ENCODE results near the gene SELENOP.

Gene SELENOP

DNA sequence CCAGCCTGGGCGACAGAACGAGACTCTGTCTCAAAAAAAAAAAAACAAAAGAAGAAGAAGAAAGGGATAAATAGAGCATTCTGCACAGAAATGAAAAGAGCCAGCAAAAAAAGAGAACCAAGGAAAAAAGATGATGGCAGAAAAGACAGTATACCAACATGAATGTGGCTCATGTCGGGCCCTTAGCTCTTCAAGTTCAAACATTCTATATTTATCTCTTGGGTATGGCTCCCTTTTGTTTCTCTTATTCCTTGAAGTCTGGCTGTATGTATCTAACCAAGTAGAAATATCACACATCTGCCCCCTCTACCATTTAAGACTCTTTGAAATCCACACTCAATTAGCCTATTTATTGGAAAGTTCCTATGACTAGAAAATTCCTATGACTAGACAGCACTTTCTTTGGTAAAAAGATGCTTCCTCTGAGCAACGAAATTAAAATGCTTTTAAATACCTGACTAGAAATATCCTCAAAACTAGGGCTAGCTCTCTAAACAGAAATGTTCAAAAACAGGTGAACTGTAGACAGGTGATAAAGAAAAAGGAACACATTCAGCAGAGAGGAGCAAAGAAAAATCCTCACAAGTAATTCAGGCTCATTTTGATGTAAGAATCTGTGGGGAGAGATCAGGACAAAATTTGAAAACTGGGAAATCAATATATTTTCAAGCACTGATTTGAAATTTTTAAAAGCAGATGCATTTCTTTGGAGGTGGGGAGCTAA lies 2.6 kb downstream of the SELENOP start:
- Histone ChIP-seq H3K27me3 (ENCODE audit: insufficient read depth, low read depth) (no peaks in the 10 kb centered on the region), H2AFZ (ENCODE audit: low read depth) (no peak overlapping the region), H3K27ac (no peak overlapping the region), H3K79me2 (ENCODE audit: insufficient read depth, low read depth) (no peaks in the 10 kb centered on the region), H3K4me2 (no peak overlapping the region), H3K4me3 (IDR thresholded peaks at IDR 0.05; ENCODE audit: insufficient read depth, low read depth, low read length) (no peak overlapping the region), H3K4me1 (ENCODE audit: low read depth, poor library complexity, severe bottlenecking) (peaks cover 19% of the 10 kb centered on the region), H4K20me1 (ENCODE audit: insufficient read depth) (no peaks in the 10 kb centered on the region), H3K36me3 (ENCODE audit: insufficient read depth) (no peaks in the 10 kb centered on the region), H3K9ac (no peak overlapping the region)
- TF ChIP-seq CTCF (conservative IDR thresholded peaks at IDR 0.05; ENCODE audit: low read depth, low read length): no peak

- H4K20me1 ChIP-seq (ENCODE audit: insufficient read depth): no peaks in the 10 kb centered on the region
- H3K4me1 ChIP-seq (ENCODE audit: low read depth, poor library complexity, severe bottlenecking): peaks cover 19% of the 10 kb centered on the region
- no peak overlapping the region for H3K9ac ChIP-seq
- no peak overlapping the region for H2AFZ ChIP-seq (ENCODE audit: low read depth)
- no peak for TF ChIP-seq CTCF (conservative IDR thresholded peaks at IDR 0.05; ENCODE audit: low read depth, low read length)
- no peaks in the 10 kb centered on the region for H3K36me3 ChIP-seq (ENCODE audit: insufficient read depth)
- no peak overlapping the region for H3K27ac ChIP-seq
- no peaks in the 10 kb centered on the region for H3K27me3 ChIP-seq (ENCODE audit: insufficient read depth, low read depth)
- no peak overlapping the region for H3K4me2 ChIP-seq
- no peaks in the 10 kb centered on the region for H3K79me2 ChIP-seq (ENCODE audit: insufficient read depth, low read depth)
- no peak overlapping the region for H3K4me3 ChIP-seq (IDR thresholded peaks at IDR 0.05; ENCODE audit: insufficient read depth, low read depth, low read length)
These were observed 3.8 kb downstream of the SELENOP start for GRCh38 chr5:42807722-42808447.

GRCh38 chr5:42806701-42807262 lies 4.9 kb downstream of the SELENOP start:
- no peaks in the 10 kb centered on the region for H3K79me2 ChIP-seq (ENCODE audit: insufficient read depth, low read depth)
- H3K9ac ChIP-seq: no peak overlapping the region
- no peak overlapping the region for H3K27ac ChIP-seq
- TF ChIP-seq CTCF (conservative IDR thresholded peaks at IDR 0.05; ENCODE audit: low read depth, low read length): no peak
- H3K4me2 ChIP-seq: no peak overlapping the region
- no peaks in the 10 kb centered on the region for H3K36me3 ChIP-seq (ENCODE audit: insufficient read depth)
- no peak overlapping the region for H3K4me3 ChIP-seq (IDR thresholded peaks at IDR 0.05; ENCODE audit: insufficient read depth, low read depth, low read length)
- H3K4me1 ChIP-seq (ENCODE audit: low read depth, poor library complexity, severe bottlenecking): peaks cover 12% of the 10 kb centered on the region
- H4K20me1 ChIP-seq (ENCODE audit: insufficient read depth): no peaks in the 10 kb centered on the region
- no peaks in the 10 kb centered on the region for H3K27me3 ChIP-seq (ENCODE audit: insufficient read depth, low read depth)
- H2AFZ ChIP-seq (ENCODE audit: low read depth): no peak overlapping the region

DNA sequence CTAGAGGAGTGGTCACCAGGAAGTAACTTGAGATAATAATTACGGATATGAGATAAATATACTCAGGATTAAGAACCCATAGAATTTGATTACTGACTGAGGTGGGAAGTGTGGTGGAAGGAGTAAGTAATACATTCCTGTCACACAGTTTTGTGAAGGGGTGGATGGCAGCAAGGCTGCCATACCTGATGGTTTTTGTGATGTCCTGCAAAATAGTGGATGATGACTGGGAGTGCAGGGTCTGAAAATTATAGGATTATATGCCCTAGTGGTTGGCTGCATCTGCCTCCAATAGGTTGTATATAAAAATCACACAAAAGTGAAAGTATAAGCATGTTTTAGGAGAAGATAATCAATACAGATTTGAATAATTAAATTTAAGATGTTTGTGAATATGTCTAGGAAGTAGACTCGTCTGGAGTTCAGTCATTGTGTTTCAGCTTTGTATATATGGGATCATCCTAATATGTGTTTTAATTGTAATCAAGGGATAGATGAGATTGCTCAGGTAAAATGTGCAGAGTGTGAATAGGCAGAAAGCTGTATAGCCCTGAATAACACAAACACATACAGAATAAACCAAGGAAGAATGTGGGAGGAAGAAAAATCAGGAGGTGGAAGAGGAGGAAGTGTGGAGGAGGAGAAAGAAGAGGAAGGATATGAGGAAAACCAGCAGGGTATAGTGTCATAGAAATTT lies 5.5 kb downstream of the SELENOP start:
- no peak overlapping the region for H3K4me2 ChIP-seq

More for the DNA sequence above, 5.5 kb downstream of the SELENOP start:
- no peak overlapping the region for H3K9ac ChIP-seq
- H3K36me3 ChIP-seq (ENCODE audit: insufficient read depth): no peaks in the 10 kb centered on the region
- H3K79me2 ChIP-seq (ENCODE audit: insufficient read depth, low read depth): no peaks in the 10 kb centered on the region
- H3K4me3 ChIP-seq (IDR thresholded peaks at IDR 0.05; ENCODE audit: insufficient read depth, low read depth, low read length): no peak overlapping the region
- H3K27ac ChIP-seq: no peak overlapping the region
- H4K20me1 ChIP-seq (ENCODE audit: insufficient read depth): no peaks in the 10 kb centered on the region
- peaks cover 6% of the 10 kb centered on the region for H3K4me1 ChIP-seq (ENCODE audit: low read depth, poor library complexity, severe bottlenecking)
- H3K27me3 ChIP-seq (ENCODE audit: insufficient read depth, low read depth): no peaks in the 10 kb centered on the region
- TF ChIP-seq CTCF (conservative IDR thresholded peaks at IDR 0.05; ENCODE audit: low read depth, low read length): no peak
- H2AFZ ChIP-seq (ENCODE audit: low read depth): no peak overlapping the region

Measured in KMS-11 (cell line).